Mesothelial cell of epicardium (in vitro differentiated cells): Measurements from ENCODE around the gene LTB4R2. TPM values are rescaled to one million over a fixed set of nuclear protein-coding genes. Genes with fewer than 3 reads are reported as not detected.

Experiments
- DNase-seq, 2 experiments: peaks; one replicate each; pipeline ENCODE4 v3.0.0; 2021; ENCODE audit warnings: low spot score in 2 of 2; ENCODE audit not compliant: unreplicated experiment in 2 of 2
- H3K27ac Mint-ChIP-seq: 2 replicates; pipeline ENCODE4 v1.8.0; 2021; ENCODE audit warnings: mixed read lengths
- H3K27me3 Mint-ChIP-seq: 2 replicates; pipeline ENCODE4 v1.8.0; 2021; ENCODE audit warnings: low read depth, mixed read lengths
- H3K36me3 Mint-ChIP-seq: 2 replicates; pipeline ENCODE4 v1.8.0; 2021; ENCODE audit warnings: mixed read lengths
- H3K4me1 Mint-ChIP-seq: 2 replicates; pipeline ENCODE4 v1.8.0; 2021; ENCODE audit warnings: mixed read lengths
- H3K4me3 Mint-ChIP-seq: 2 replicates; pipeline ENCODE4 v1.8.0; 2021; ENCODE audit warnings: mild to moderate bottlenecking, moderate library complexity, mixed read lengths
- H3K9me3 Mint-ChIP-seq: 2 replicates; pipeline ENCODE4 v1.8.0; 2021; ENCODE audit warnings: mixed read lengths
- CTCF ChIP-seq: fragments of 200-600 bp; sonication (generic); IDR thresholded peaks from one replicate; pipeline ENCODE4 v1.5.0; 2021; ENCODE audit warnings: antibody characterized with exemption; ENCODE audit not compliant: unreplicated experiment
- total RNA-seq: library from RNA; stranded (reverse); gene quantifications from 3 replicates; pipeline ENCODE4 v1.2.1, GENCODE V29; 2021

Gene LTB4R2
- total RNA-seq, 1 donor from 2014 or later: 14.9 TPM

DNA sequence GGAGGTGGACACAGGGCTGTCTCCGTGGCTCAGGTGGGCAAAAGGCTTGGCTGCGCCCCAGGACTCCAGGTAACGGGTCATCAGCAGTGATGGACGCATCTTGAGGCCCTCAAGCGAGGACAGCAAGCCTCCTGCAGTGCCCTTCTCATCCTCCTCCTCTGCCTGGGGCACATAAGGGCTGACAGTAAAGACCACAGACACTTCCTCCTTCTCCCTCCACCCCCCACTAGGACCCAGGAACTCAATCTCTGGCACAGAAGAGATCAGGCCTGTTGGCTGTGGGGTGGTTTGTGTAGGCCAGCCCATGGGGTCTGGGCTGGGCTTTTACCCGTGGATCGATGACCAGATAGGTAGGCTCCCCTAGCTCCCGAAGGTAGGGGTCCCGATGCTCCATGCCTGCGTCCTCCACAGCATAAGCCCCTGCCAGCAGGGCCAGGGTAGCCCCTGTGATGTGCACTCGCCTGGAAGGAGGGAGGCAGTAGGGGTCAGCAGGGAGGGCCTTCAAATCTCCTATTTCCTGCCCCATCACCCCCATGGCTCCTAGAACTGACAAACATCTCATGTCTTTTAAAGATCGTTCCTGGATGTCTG, 19.2 kb downstream of the LTB4R2 start:
- Mint-ChIP-seq H3K9me3 (no peaks in the 10 kb centered on the region), H3K4me1 (peaks cover 11% of the 10 kb centered on the region), H3K27me3 (peaks cover 33% of the 10 kb centered on the region)

DNA sequence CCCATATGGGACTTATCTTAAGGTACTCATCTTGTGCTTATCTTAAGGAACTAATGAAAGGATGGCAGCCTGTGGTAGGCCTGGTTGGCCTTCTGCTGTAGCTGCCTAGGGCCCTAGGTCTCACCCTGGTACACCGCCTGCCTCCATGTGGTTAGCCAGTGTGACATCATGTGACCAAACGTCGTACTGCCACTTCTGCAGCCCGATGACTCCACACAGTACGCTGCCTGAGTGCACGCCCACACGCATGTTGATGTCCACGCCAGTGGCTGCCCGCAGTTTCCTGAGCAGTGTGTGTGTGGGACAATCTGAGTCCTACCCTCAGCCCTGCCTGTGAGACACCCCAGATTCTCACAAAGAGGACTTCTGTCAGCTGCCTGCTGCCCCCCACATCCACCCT, 19.8 kb downstream of the LTB4R2 start:
- DNase-seq: no peak
- no peak for TF ChIP-seq CTCF
- no peaks in the 10 kb centered on the region for H3K36me3 Mint-ChIP-seq
- no peak overlapping the region for H3K4me3 Mint-ChIP-seq
- H3K4me1 Mint-ChIP-seq: peaks cover 13% of the 10 kb centered on the region
- no peaks in the 10 kb centered on the region for H3K9me3 Mint-ChIP-seq
- H3K27me3 Mint-ChIP-seq: peaks cover 37% of the 10 kb centered on the region
- no peak overlapping the region for H3K27ac Mint-ChIP-seq

More for the DNA sequence above, 19.2 kb downstream of the LTB4R2 start:
- no peak overlapping the region for H3K4me3 Mint-ChIP-seq
- no peak overlapping the region for H3K27ac Mint-ChIP-seq
- H3K36me3 Mint-ChIP-seq: no peaks in the 10 kb centered on the region
- no peak for DNase-seq
- no peak for TF ChIP-seq CTCF

- peaks cover 51% of the 10 kb centered on the region for H3K27me3 Mint-ChIP-seq
- DNase-seq: no peak
- no peak overlapping the region for H3K27ac Mint-ChIP-seq
- no peaks in the 10 kb centered on the region for H3K9me3 Mint-ChIP-seq
- peaks cover 19% of the 10 kb centered on the region for H3K4me1 Mint-ChIP-seq
- no peaks in the 10 kb centered on the region for H3K36me3 Mint-ChIP-seq
- TF ChIP-seq CTCF: no peak
- no peak overlapping the region for H3K4me3 Mint-ChIP-seq
These were observed 21.2 kb downstream of the LTB4R2 start for GRCh38 chr14:24330973-24331674.

GRCh38 chr14:24331731-24332267, 21.9 kb downstream of the LTB4R2 start:
- no peaks in the 10 kb centered on the region for H3K9me3 Mint-ChIP-seq
- no peak for TF ChIP-seq CTCF
- peaks cover 19% of the 10 kb centered on the region for H3K4me1 Mint-ChIP-seq
- H3K4me3 Mint-ChIP-seq: peak overlapping the region; percentile 66
- no peaks in the 10 kb centered on the region for H3K36me3 Mint-ChIP-seq
- no peak for DNase-seq
- peaks cover 58% of the 10 kb centered on the region for H3K27me3 Mint-ChIP-seq
- H3K27ac Mint-ChIP-seq: no peak overlapping the region

DNA sequence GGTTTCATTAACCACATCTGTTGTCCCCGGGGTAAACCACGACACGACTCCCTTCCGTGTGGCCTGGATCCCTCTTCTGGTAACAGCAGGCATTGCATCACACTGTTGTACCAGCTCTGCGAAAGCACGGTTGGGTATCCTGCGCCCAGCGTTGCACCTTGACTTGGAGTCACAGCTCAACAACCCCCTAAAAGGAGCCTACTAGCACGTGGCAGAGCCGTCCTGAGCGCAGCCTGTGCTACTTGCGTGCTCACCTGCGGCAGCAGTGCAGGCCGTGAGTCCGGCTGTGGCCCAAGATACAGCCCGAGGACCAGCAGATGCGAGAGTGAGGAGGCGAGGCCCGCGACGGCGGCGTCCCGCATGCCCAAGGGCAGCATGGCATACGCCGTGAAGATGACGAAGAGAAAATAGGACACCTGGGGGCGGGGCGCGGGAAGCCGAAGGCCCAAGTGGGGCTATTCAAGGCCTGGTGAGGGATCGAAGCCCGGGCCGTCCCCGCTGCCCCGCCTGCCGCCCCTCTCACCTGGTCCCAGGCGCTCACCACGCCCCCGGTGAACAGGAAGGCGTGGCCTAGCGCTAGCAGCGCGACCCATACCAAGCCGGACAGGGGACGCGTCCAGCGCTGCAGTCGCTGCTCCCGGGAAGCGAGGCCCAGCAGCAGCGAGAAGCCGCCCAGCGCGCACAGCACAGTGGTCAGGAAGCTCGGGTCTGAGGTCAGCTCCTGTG, 22.5 kb downstream of the LTB4R2 start:
- TF ChIP-seq CTCF: peak; percentile 78
- no peaks in the 10 kb centered on the region for H3K36me3 Mint-ChIP-seq
- no peaks in the 10 kb centered on the region for H3K9me3 Mint-ChIP-seq
- DNase-seq: peak in 1 of 2 experiments; percentile 71
- H3K4me1 Mint-ChIP-seq: peaks cover 19% of the 10 kb centered on the region
- peaks cover 64% of the 10 kb centered on the region for H3K27me3 Mint-ChIP-seq
- peak overlapping the region; percentile 66 for H3K4me3 Mint-ChIP-seq
- H3K27ac Mint-ChIP-seq: no peak overlapping the region
